ENCODE data around the gene TPBG. TPM values are rescaled to one million over a fixed set of nuclear protein-coding genes. Genes with fewer than 3 reads are reported as not detected.

The TPBG gene
- total RNA-seq, 2 donors from 2014 or later, result 34.0 to 39.1 TPM

DNA sequence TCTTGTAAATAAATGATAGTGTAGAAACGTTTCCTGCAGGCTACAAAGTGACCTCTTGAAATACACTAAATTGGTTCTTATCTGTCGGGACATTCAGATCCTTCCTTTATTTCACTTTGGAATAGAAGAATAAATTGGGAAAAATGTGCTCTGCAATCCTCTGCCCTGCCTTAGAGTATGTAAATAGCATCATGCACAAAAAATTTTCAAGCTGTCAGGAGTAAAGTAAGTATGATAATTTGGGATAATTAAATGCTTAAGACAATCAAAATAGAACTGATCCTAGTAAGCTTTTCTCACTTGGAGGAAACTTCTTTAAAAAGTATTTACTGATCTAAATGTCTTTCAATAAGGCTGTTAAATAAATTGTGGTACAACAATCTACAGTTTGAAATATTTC is 3.1 kb upstream of the TPBG start:
- peaks cover 14% of the 10 kb centered on the region for H3K27me3 Mint-ChIP-seq (ENCODE audit: insufficient read depth)
- no peak overlapping the region for H3K9ac ChIP-seq (ENCODE audit: extremely low read depth, low read length, poor library complexity, severe bottlenecking)
- no peaks in the 10 kb centered on the region for H3K9me3 Mint-ChIP-seq
- 82% methylated on average over 2 of the region's 2 CpGs; no CpG with 5 or more reads in 1 of the 2 experiments for WGBS, 2 experiments (ENCODE audit: insufficient coverage in 1 of 2, insufficient read length in 1 of 2)
- H3K36me3 Mint-ChIP-seq (ENCODE audit: low read depth), result peaks cover 1% of the 10 kb centered on the region
- H3K4me3 ChIP-seq (ENCODE audit: low read length), result no peak overlapping the region
- no peak overlapping the region for H3K27ac ChIP-seq (ENCODE audit: low read depth, low read length)
- TF ChIP-seq CTCF (conservative IDR thresholded peaks at IDR 0.05), result no peak
- H3K4me3 Mint-ChIP-seq, result no peak overlapping the region
- peaks cover under 1% of the 10 kb centered on the region for H3K4me1 ChIP-seq (ENCODE audit: control insufficient read depth, insufficient read depth, low read length)
- H3K9me3 ChIP-seq (ENCODE audit: control insufficient read depth, low read length), result no peaks in the 10 kb centered on the region
- H3K27me3 ChIP-seq (ENCODE audit: control insufficient read depth, insufficient read depth, low read length, poor library complexity, severe bottlenecking), result no peaks in the 10 kb centered on the region
- H3K27ac Mint-ChIP-seq, result no peak overlapping the region
- no peaks in the 10 kb centered on the region for H3K36me3 ChIP-seq (ENCODE audit: control insufficient read depth, insufficient read depth, low read length)
- no peak for DNase-seq
- peaks cover 10% of the 10 kb centered on the region for H3K4me1 Mint-ChIP-seq

- Histone ChIP-seq H3K9me3 (ENCODE audit: control insufficient read depth, low read length) (no peaks in the 10 kb centered on the region), H3K36me3 (ENCODE audit: control insufficient read depth, insufficient read depth, low read length) (peaks cover 8% of the 10 kb centered on the region), H3K4me3 (ENCODE audit: low read length) (no peak overlapping the region), H3K9ac (ENCODE audit: extremely low read depth, low read length, poor library complexity, severe bottlenecking) (no peak overlapping the region), H3K27ac (ENCODE audit: low read depth, low read length) (no peak overlapping the region), H3K27me3 (ENCODE audit: control insufficient read depth, insufficient read depth, low read length, poor library complexity, severe bottlenecking) (no peaks in the 10 kb centered on the region), H3K4me1 (ENCODE audit: control insufficient read depth, insufficient read depth, low read length) (peaks cover 2% of the 10 kb centered on the region)
- WGBS, 2 experiments (ENCODE audit: insufficient coverage in 1 of 2, insufficient read length in 1 of 2), result 95 to 100% methylated on average over 3 of the region's 3 CpGs
- Mint-ChIP-seq H3K4me3 (no peak overlapping the region), H3K27ac (no peak overlapping the region), H3K4me1 (peaks cover 18% of the 10 kb centered on the region), H3K27me3 (ENCODE audit: insufficient read depth) (peaks cover 14% of the 10 kb centered on the region), H3K36me3 (ENCODE audit: low read depth) (peaks cover 10% of the 10 kb centered on the region), H3K9me3 (no peaks in the 10 kb centered on the region)
- no peak for DNase-seq
- no peak for TF ChIP-seq CTCF (conservative IDR thresholded peaks at IDR 0.05)
Observed at GRCh38 chr6:82361631-82362030, 2.0 kb upstream of the TPBG start.

GRCh38 chr6:82362144-82362543 is 1.5 kb upstream of the TPBG start:
- H3K36me3 ChIP-seq (ENCODE audit: control insufficient read depth, insufficient read depth, low read length), result peaks cover 14% of the 10 kb centered on the region
- Mint-ChIP-seq H3K36me3 (ENCODE audit: low read depth) (peaks cover 10% of the 10 kb centered on the region), H3K9me3 (no peaks in the 10 kb centered on the region), H3K4me3 (peak overlapping the region; percentile 99), H3K27me3 (ENCODE audit: insufficient read depth) (peaks cover 14% of the 10 kb centered on the region), H3K27ac (no peak overlapping the region), H3K4me1 (peaks cover 21% of the 10 kb centered on the region)
- no peak overlapping the region for H3K4me3 ChIP-seq (ENCODE audit: low read length)
- TF ChIP-seq CTCF (conservative IDR thresholded peaks at IDR 0.05), result no peak
- no peaks in the 10 kb centered on the region for H3K27me3 ChIP-seq (ENCODE audit: control insufficient read depth, insufficient read depth, low read length, poor library complexity, severe bottlenecking)
- H3K9ac ChIP-seq (ENCODE audit: extremely low read depth, low read length, poor library complexity, severe bottlenecking), result no peak overlapping the region
- no peak for DNase-seq
- H3K27ac ChIP-seq (ENCODE audit: low read depth, low read length), result no peak overlapping the region
- 73 to 81% methylated on average over 2 to 4 of the region's 4 CpGs for WGBS, 2 experiments (ENCODE audit: insufficient coverage in 1 of 2, insufficient read length in 1 of 2)
- peaks cover 2% of the 10 kb centered on the region for H3K4me1 ChIP-seq (ENCODE audit: control insufficient read depth, insufficient read depth, low read length)
- H3K9me3 ChIP-seq (ENCODE audit: control insufficient read depth, low read length), result no peaks in the 10 kb centered on the region

Measured in endodermal cell (in vitro differentiated cells).